Dermis microvascular lymphatic vessel endothelial cell (primary cell): Measurements from ENCODE around the gene MMADHC. TPM values are rescaled to one million over a fixed set of nuclear protein-coding genes. Genes with fewer than 3 reads are reported as not detected.
"Not testable (repeated sequence)": the region's sequence is repeated elsewhere in the genome, so short reads cannot be mapped to it uniquely, and the experiment has no call there.

Experiments used
- DNase-seq, 2 donors: peaks; one replicate each; pipeline versions ENCODE4 v3.0.0 to v3.0.0-alpha.2; 2010; ENCODE audit warnings: low read depth in 2 of 2
- total RNA-seq: library from RNA; depleted of rRNA; stranded (reverse); fragments of >200 nt; gene quantifications from 2 replicates; pipeline ENCODE4 v1.2.1, GENCODE V29; 2014

The MMADHC gene
- total RNA-seq, 1 donor from 2014 or later = 152 TPM

- no peak for DNase-seq
These were observed 7.7 kb upstream of the MMADHC start for GRCh38 chr2:149595056-149595963.

- no peak for DNase-seq
These were observed 6.8 kb upstream of the MMADHC start for GRCh38 chr2:149594411-149594810.

- DNase-seq = no peak
These were observed 444 bp upstream of the MMADHC start for GRCh38 chr2:149587950-149588487.

GRCh38 chr2:149586898-149587219 lies 716 bp downstream of the MMADHC start:
- DNase-seq = no peak

- DNase-seq = no peak
These were observed 1.5 kb downstream of the MMADHC start for GRCh38 chr2:149586063-149586462.

- DNase-seq = no peak
These were observed 2.2 kb downstream of the MMADHC start for GRCh38 chr2:149585166-149585885.

GRCh38 chr2:149579972-149580882 lies 7.3 kb downstream of the MMADHC start:
- no peak for DNase-seq

GRCh38 chr2:149577269-149577668 lies 10.3 kb downstream of the MMADHC start:
- DNase-seq = no peak

- DNase-seq = no peak
These were observed 11.8 kb downstream of the MMADHC start for GRCh38 chr2:149575752-149576151.

- no peak for DNase-seq
These were observed 12.3 kb downstream of the MMADHC start for GRCh38 chr2:149575277-149575676.

GRCh38 chr2:149573760-149574159 lies 13.8 kb downstream of the MMADHC start:
- DNase-seq = no peak

GRCh38 chr2:149572102-149572953 lies 15.2 kb downstream of the MMADHC start:
- DNase-seq = no peak

- DNase-seq = no peak
These were observed 19.4 kb downstream of the MMADHC start for GRCh38 chr2:149568138-149568537.

GRCh38 chr2:149566652-149567051 lies 20.9 kb downstream of the MMADHC start:
- DNase-seq = no peak

GRCh38 chr2:149565625-149566024 lies 21.9 kb downstream of the MMADHC start:
- not testable (repeated sequence) for DNase-seq

- no peak for DNase-seq
These were observed 22.6 kb downstream of the MMADHC start for GRCh38 chr2:149564983-149565382.

GRCh38 chr2:149564097-149564496 lies 23.5 kb downstream of the MMADHC start:
- DNase-seq = no peak

GRCh38 chr2:149562324-149562723 lies 25.3 kb downstream of the MMADHC start:
- peak in 1 of 2 donors; percentile 47 for DNase-seq

GRCh38 chr2:149561309-149561926 lies 26.2 kb downstream of the MMADHC start:
- peak; percentile 17 to 23 for DNase-seq
